Thymus (tissue), 11 donors: ENCODE results near the gene RBM5. TPM values are rescaled to one million over a fixed set of nuclear protein-coding genes. Genes with fewer than 3 reads are reported as not detected.
A peak's percentile ranks its signal among the peaks of the same experiment; 100 is the strongest.

Experiments used
- DNase-seq, 9 donors: peaks; one replicate each; pipeline ENCODE4 v3.0.0-alpha.2; 2013; ENCODE audit warnings: low spot score in 9 of 9, low read depth in 6 of 9, missing footprints in 1 of 9
- H3K27ac ChIP-seq, 2 donors: one replicate each; pipeline ENCODE4 v1.5.1; 2013; ENCODE audit warnings: control low read depth in 1 of 2, low read depth in 1 of 2, low read length in 1 of 2, mild to moderate bottlenecking in 1 of 2, moderate library complexity in 1 of 2
- H3K27me3 ChIP-seq, 2 donors: one replicate each; pipeline ENCODE4 v1.5.1; 2013; ENCODE audit warnings: low read length in 1 of 2; ENCODE audit not compliant: control insufficient read depth in 2 of 2, insufficient read depth in 1 of 2
- H3K36me3 ChIP-seq, 2 donors: one replicate each; pipeline ENCODE4 v1.5.1; 2013; ENCODE audit warnings: low read length in 1 of 2, mild to moderate bottlenecking in 1 of 2, moderate library complexity in 1 of 2; ENCODE audit not compliant: control insufficient read depth in 2 of 2, insufficient read depth in 2 of 2
- H3K4me1 ChIP-seq, 2 donors: one replicate each; pipeline ENCODE4 v1.5.1; 2013; ENCODE audit warnings: low read length in 2 of 2; ENCODE audit not compliant: control insufficient read depth in 2 of 2, insufficient read depth in 2 of 2
- H3K4me3 ChIP-seq, 2 donors: one replicate each; pipeline ENCODE4 v1.5.1; 2013; ENCODE audit warnings: low read length in 2 of 2, control low read depth in 1 of 2, mild to moderate bottlenecking in 1 of 2
- H3K9me3 ChIP-seq, 2 donors: one replicate each; pipeline ENCODE4 v1.5.1; 2013; ENCODE audit warnings: low read length in 1 of 2, mild to moderate bottlenecking in 1 of 2; ENCODE audit not compliant: control insufficient read depth in 2 of 2, insufficient read depth in 1 of 2
- WGBS: extraction: QIAGEN DNeasy Blood & Tissue Kit; methylation state at CpG from one replicate; pipeline ENCODE4 v1.1.7; 2013; 5-methylcytosine and 5-hydroxymethylcytosine counted together
- polyA plus RNA-seq: library from polyadenylated mRNA; stranded (reverse); fragments of 200-250 nt; gene quantifications from one replicate; pipeline ENCODE4 v1.2.3, GENCODE V29; 2013
- total RNA-seq: library from RNA; stranded (reverse); fragments of 120-200 nt; gene quantifications from one replicate; pipeline ENCODE4 v1.2.4, GENCODE V29; 2013
- donor health status: healthy.

The RBM5 gene
- total and polyA plus RNA-seq, 2 donors, result 142 to 219 TPM

DNA sequence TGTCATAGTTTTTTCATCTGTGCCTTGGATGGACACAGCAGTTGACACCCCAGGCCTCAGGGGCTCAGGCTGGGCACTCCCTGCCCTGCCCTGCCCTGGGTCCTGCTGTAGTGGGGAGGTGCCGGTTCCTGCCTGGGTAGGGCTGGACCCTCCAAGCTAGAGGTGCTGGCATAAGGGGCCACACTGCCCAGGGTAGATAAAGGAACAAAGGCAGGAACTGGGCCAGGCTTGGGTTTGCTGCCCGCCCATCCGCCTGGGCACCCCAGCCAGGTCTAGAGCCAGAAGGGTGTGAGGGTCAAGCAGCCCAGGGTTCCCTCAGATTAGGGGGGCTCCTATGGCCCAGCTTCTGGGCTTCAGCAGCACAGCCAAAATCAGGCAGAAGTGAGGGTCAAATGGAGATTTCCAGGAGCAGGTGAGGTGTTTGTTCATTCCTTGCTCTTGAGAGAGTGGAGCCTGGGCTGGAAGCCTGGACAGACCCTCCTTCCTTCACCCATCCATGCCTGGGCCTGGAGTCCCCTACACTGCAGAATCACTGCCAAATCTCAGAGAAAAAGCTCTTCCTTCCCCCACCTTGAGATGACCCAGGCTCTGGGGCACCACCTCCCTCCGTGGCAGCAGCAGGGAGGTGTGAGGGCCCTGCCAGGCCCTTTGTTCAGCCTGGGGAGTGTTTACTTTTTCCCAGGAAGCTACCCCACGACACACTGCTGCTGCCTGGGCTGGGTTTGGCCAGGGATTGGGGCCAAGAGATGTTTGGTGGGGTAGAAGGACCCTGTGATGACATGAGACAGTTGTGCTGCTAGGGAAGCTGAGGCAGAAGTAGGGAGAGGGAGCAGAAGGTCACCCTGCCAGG is 73.5 kb downstream of the RBM5 start:
- DNase-seq, result no peak
- WGBS, result 89% methylated on average over 5 of the region's 5 CpGs
- Histone ChIP-seq H3K36me3 (no peaks in the 10 kb centered on the region), H3K4me1 (peaks cover 5 to 47% of the 10 kb centered on the region in 2 donors), H3K27me3 (peaks cover 0 to 16% of the 10 kb centered on the region in 2 donors), H3K9me3 (no peaks in the 10 kb centered on the region), H3K4me3 (no peak overlapping the region), H3K27ac (no peak overlapping the region)

- H3K9me3 ChIP-seq, result no peaks in the 10 kb centered on the region
- H3K27ac ChIP-seq, result peak overlapping the region in 1 of 2 donors; percentile 55
- 81% methylated on average over 8 of the region's 8 CpGs for WGBS
- DNase-seq, result no peak
- no peak overlapping the region for H3K4me3 ChIP-seq
- peaks cover 0 to 2% of the 10 kb centered on the region in 2 donors for H3K27me3 ChIP-seq
- peaks cover 0 to 31% of the 10 kb centered on the region in 2 donors for H3K4me1 ChIP-seq
- no peaks in the 10 kb centered on the region for H3K36me3 ChIP-seq
These were observed 75.1 kb downstream of the RBM5 start for GRCh38 chr3:50163572-50164455.

DNA sequence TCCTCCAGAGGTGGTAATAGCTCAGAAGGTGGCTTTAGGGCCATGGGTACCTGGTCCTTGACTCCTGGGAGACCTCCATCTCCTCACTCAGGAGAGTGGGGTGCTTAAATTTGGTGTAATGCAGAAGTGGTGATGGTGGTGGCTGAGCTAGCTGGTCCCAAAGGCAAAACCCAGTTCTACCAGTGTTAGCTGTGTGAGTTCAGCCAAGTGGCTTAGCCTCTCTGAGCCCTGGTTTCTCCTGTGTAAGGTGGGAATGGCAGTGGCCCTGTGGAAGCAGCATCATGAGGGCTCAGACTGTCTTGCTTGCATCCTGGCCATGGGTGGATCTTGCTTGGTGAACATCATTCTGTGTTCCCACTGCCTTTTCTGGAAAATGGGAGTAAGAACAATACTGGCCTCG is 75.8 kb downstream of the RBM5 start:
- H3K27me3 ChIP-seq, result peaks cover 0 to under 1% of the 10 kb centered on the region in 2 donors
- no peak overlapping the region for H3K4me3 ChIP-seq
- 90% methylated on average over 1 of the region's 1 CpG for WGBS
- no peaks in the 10 kb centered on the region for H3K9me3 ChIP-seq
- H3K36me3 ChIP-seq, result no peaks in the 10 kb centered on the region
- no peak overlapping the region for H3K27ac ChIP-seq
- H3K4me1 ChIP-seq, result peaks cover 0 to 25% of the 10 kb centered on the region in 2 donors
- DNase-seq, result no peak

- H3K36me3 ChIP-seq, result no peaks in the 10 kb centered on the region
- H3K27ac ChIP-seq, result no peak overlapping the region
- no peak for DNase-seq
- H3K27me3 ChIP-seq, result no peaks in the 10 kb centered on the region
- no peaks in the 10 kb centered on the region for H3K9me3 ChIP-seq
- H3K4me3 ChIP-seq, result no peak overlapping the region
- 88% methylated on average over 7 of the region's 7 CpGs for WGBS
- H3K4me1 ChIP-seq, result peaks cover 0 to 25% of the 10 kb centered on the region in 2 donors
These were observed 76.5 kb downstream of the RBM5 start for GRCh38 chr3:50164984-50165909.

DNA sequence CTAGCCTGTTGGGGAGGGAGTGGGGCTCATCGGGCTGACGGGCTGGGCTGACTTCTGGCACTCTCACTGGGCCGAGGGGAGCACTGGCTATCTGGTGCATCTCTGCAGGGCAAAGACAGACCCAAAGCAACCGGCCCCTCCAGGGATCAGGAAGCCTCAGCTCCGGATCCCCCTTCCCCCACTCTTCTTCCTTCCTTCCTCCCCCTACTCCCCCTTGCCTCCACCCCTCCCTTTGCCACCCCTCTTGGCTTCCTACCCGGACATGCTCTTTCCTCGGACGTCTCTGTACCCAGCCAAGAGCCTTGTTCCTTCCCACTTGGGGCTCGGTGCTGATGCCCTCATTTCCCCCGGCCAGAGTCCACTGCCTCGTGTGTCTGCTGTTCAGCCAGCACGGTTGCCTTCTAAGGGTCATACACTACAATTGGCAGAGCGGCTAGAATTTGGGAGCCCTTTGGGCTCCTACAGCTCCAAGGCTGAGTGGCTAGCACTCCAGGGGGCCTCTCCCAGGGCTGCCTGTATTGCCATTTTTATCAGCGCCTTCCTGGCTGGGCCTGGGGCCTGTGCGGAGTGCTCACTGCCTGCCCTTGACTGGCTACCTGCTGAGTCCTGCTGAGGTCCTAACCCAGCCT is 77.3 kb downstream of the RBM5 start:
- H3K36me3 ChIP-seq, result no peaks in the 10 kb centered on the region
- H3K27ac ChIP-seq, result no peak overlapping the region
- DNase-seq, result no peak
- peaks cover 0 to 25% of the 10 kb centered on the region in 2 donors for H3K4me1 ChIP-seq
- H3K27me3 ChIP-seq, result no peaks in the 10 kb centered on the region
- H3K9me3 ChIP-seq, result peaks cover 0 to 5% of the 10 kb centered on the region in 2 donors
- 62% methylated on average over 15 of the region's 15 CpGs for WGBS
- H3K4me3 ChIP-seq, result no peak overlapping the region

DNA sequence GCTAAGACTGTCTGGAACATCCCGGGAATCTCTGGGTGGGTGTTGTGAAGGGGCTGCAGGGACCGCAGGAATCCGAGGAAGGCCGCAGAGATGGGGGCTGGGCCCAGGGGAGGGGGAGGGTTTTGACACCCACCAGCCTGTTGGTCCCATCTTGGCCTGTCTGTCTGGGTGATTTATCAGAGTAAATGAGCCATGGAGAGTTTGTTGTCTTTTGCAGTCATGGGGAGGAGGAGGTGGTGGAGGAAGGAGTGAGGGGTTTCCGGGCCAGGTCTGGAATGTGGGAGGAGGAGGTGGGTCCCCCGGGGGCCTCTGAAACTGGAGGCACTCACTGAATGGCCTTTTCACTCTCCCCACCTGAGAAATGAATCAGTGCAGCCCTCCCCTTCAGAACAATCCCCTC is 77.9 kb downstream of the RBM5 start:
- no peak for DNase-seq
- Histone ChIP-seq H3K9me3 (peaks cover 0 to 5% of the 10 kb centered on the region in 2 donors), H3K27me3 (no peaks in the 10 kb centered on the region), H3K27ac (no peak overlapping the region), H3K4me3 (no peak overlapping the region), H3K4me1 (peaks cover 0 to 25% of the 10 kb centered on the region in 2 donors), H3K36me3 (no peaks in the 10 kb centered on the region)
- WGBS, result 87% methylated on average over 6 of the region's 6 CpGs

DNA sequence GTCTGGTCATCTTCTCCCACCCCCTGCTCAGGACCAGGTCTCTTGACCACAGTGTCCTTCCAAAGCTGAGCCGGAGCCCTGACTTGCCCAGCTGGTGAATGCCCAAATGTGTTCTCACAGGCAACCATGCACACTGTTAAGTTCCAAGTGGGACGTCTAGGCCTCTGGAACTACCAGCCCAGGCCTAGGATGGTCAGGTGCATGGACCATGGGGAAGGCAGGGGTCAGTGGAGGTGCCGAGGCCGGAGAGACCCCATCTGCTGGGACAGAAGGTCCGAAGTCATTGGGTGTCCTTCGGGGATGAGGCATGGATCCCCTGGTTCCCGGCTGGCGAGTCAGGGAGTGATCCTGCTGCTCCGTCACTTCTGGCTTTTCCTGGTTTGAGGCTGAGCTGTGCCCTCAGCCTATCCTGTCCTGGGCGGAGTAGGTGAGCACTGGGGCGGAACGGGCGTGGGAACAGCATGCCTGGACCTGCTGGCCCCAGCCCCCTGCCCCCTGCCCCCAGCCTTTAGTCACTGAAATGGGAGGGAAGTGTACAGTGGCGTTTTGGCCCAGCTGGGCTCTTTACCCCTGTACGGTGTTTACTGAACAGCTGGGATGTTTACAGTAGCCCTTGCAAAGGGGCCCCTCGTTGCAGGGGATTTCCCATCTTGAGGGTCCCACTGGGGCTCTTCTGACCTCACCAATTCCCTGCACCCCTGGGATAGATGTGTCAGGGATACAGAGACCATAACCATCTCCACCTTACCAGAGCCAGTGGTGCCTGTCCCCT is 78.5 kb downstream of the RBM5 start:
- H3K27me3 ChIP-seq, result no peaks in the 10 kb centered on the region
- H3K4me3 ChIP-seq, result no peak overlapping the region
- DNase-seq, result no peak
- WGBS, result 86% methylated on average over 16 of the region's 16 CpGs
- H3K36me3 ChIP-seq, result no peaks in the 10 kb centered on the region
- peaks cover 0 to 5% of the 10 kb centered on the region in 2 donors for H3K9me3 ChIP-seq
- no peak overlapping the region for H3K27ac ChIP-seq
- peaks cover 0 to 25% of the 10 kb centered on the region in 2 donors for H3K4me1 ChIP-seq

GRCh38 chr3:50167841-50168209 is 79.1 kb downstream of the RBM5 start:
- DNase-seq, result no peak
- no peaks in the 10 kb centered on the region for H3K27me3 ChIP-seq
- 95% methylated on average over 7 of the region's 7 CpGs for WGBS
- no peaks in the 10 kb centered on the region for H3K36me3 ChIP-seq
- H3K4me1 ChIP-seq, result peaks cover 0 to 25% of the 10 kb centered on the region in 2 donors
- no peak overlapping the region for H3K27ac ChIP-seq
- peaks cover 0 to 5% of the 10 kb centered on the region in 2 donors for H3K9me3 ChIP-seq
- H3K4me3 ChIP-seq, result no peak overlapping the region
